Esophagus squamous epithelium (tissue), 4 donors: ENCODE data around the gene DMRTB1.

Experiments used
- POLR2A ChIP-seq, 4 donors: fragments of 450-650 bp; IDR thresholded peaks; one replicate each; pipeline ENCODE4 v1.6.1; 2017; ENCODE audit warnings: antibody characterized with exemption in 4 of 4, mild to moderate bottlenecking in 4 of 4, moderate library complexity in 3 of 4
- TF ChIP-seq, protein P1 (sequence below), 6 experiments: fragments of 450-650 bp in 4 of 6; fragments of 200-600 bp in 2 of 6; sonication (generic) in 2 of 6; IDR thresholded peaks; one replicate each; pipeline ENCODE4 v1.5.1; 2016 to 2019; ENCODE audit warnings: antibody characterized with exemption in 6 of 6, mild to moderate bottlenecking in 4 of 6, moderate library complexity in 4 of 6

DNA sequence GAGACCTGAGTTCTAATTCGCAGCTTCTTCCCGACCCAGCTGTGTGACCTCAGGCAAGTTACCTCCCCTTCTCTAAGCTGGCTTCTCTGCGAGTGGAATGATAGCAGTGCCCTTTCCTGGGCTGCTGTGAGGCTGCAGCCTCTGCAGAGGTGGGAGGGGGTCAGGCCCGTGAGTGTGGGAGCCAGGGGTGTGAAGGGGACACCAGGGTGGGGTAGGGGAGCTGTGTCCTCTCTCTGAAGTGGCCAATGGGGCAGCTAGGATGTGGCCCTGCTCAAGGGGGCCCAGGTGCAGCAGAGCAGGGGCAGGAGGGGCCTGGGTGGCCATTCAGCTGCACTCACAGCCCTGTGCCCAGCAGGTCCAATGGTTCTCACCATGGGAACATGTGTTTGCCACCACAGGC, 24.5 kb downstream of the DMRTB1 start:
- TF ChIP-seq, protein P1, sequence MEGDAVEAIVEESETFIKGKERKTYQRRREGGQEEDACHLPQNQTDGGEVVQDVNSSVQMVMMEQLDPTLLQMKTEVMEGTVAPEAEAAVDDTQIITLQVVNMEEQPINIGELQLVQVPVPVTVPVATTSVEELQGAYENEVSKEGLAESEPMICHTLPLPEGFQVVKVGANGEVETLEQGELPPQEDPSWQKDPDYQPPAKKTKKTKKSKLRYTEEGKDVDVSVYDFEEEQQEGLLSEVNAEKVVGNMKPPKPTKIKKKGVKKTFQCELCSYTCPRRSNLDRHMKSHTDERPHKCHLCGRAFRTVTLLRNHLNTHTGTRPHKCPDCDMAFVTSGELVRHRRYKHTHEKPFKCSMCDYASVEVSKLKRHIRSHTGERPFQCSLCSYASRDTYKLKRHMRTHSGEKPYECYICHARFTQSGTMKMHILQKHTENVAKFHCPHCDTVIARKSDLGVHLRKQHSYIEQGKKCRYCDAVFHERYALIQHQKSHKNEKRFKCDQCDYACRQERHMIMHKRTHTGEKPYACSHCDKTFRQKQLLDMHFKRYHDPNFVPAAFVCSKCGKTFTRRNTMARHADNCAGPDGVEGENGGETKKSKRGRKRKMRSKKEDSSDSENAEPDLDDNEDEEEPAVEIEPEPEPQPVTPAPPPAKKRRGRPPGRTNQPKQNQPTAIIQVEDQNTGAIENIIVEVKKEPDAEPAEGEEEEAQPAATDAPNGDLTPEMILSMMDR (IDR thresholded peaks at IDR 0.05), result no peak
- no peak for TF ChIP-seq POLR2A (IDR thresholded peaks at IDR 0.05)
